Neural cell (in vitro differentiated cells): ENCODE results near the gene DMP1.

Experiments
- MXI1 ChIP-seq: fragments of 450-650 bp; conservative IDR thresholded peaks from 2 replicates; pipeline ENCODE4 v1.6.1; 2014; ENCODE audit warnings: antibody characterized with exemption, mild to moderate bottlenecking; ENCODE audit not compliant: poor library complexity, severe bottlenecking
- POLR2AphosphoS5 ChIP-seq: IDR thresholded peaks from 2 replicates; pipeline ENCODE4 v1.6.1; 2012

GRCh38 chr4:87616268-87616667 is 33.8 kb upstream of the DMP1 start:
- peak; percentile 48 for TF ChIP-seq POLR2AphosphoS5
- no peak for TF ChIP-seq MXI1
